T-helper 9 cell (primary cell): ENCODE measurements around the gene EXOC6.

ENCODE experiments used
- DNase-seq: peaks from one replicate; pipeline ENCODE4 v3.0.0-alpha.2; 2020

EXOC6 gene

DNA sequence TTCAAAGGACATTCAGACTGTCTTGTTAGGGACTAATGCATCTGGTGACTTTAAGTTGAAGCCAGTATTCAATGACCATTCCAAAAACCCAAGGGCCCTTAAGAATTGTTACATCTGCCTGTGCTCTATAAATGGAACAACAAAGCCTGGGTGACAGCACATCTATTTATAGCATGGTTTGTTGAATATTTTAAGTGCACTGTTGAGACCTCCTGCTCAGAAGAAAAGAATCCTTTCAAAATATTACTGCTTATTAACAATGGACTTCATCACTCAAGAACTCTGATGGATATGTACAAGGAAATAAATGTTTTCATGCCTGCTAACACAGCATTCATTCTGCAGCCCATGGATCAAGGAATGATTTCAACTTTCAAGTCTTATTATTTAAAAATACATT is 179.2 kb downstream of the EXOC6 start:
- no peak for DNase-seq

DNA sequence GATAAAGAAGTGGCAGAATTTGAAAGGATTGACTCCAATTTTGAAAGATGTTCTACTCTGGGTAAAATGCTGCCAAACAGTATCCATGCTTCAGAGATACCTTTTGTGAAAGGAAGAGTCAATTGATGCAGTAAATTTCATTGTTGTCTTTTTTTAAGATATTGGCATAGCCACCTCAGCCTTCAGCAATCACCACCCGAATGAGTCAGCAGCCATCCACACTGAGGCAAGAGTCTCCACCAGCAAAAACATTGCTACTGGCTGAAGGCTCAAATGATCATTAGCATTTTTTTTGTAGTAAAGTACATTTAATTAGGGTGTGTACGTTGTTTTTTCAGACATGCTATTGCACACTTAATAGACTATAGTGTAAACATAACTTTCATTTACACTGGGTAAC is 180.6 kb downstream of the EXOC6 start:
- no peak for DNase-seq

DNA sequence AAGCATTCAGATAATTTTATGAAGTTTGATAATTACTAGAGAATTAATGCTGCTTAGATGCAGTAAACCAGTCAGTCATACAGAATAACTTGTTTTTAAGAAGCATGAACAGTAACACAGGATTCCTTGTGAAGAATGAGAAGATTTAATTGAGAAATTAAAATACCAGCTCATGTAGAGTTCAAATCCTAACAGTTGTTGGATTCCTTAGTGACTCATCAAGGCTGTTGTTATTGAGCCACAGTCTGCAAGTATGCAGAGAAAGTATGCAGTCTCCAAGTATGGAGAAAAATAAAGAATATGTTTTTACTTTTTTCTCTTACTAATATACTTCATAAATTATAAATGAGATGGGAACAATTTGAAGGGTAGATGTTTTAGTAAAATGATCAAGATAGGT is 182.1 kb downstream of the EXOC6 start:
- no peak for DNase-seq

DNA sequence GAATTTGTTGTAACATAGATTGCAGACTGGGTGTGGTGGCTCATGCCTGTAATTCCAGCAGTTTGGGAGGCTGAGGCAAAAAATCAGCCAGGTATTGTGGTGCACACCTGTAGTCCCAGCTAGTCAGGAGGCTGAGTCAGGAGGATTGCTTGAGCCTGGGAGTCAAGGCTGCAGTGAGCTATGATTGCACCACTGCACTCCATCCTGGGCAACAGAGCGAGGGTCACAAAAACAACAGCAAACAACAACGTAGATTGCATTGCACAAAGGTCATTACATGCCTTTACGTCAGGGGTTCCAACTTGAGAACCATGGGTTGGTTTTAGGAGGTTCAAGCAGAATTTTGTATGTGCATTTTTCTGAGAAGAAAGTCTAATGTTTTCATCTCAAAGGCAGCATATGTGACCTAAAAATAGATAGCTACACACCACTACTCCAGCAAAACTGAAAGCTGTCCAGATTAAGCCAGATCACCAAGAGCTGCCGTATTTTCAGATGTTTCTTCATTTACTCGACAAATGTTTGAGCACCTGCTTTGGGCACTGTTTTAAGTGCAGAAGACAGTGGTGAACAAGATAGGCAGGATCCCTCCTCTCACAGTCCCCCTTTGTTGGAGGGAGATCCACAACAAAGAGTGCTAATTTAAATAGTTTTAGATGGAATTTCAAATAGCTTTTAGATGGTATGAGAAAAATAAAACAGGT is 183.9 kb downstream of the EXOC6 start:
- DNase-seq, result no peak

DNA sequence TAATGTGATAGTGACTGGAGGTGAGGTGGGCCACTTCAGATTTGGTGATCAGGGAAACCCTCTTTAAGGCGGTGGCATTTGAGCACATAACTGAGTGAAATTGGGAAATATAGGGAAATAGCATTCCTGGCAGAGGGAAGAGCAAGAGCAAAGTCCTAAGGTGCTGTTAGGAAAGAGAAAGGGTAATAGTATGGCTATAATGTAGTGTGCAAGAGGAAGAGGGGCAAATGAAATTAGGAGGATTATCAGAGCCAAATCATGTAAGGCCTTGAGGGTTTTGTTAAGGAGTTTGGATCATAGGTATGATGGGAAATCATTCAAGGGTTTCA is 184.5 kb downstream of the EXOC6 start:
- no peak for DNase-seq

DNA sequence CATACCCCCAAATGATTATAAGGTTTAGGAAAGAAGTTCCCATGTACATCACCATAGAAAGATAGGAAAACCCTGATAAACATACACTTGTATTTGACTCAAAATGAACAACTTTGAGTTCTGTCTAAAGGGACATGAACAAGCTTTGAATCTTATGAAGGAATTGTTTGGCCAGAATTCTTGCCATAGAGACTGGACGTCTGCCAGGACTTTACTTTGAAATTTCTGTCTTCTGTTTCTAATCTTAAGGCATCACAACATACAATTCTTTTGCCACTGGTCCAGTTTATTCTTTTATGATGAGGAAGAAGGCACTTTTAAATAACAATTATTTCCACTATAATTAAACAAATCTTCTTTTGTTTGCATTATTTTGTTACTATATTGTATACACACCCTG is 186.1 kb downstream of the EXOC6 start:
- no peak for DNase-seq

DNA sequence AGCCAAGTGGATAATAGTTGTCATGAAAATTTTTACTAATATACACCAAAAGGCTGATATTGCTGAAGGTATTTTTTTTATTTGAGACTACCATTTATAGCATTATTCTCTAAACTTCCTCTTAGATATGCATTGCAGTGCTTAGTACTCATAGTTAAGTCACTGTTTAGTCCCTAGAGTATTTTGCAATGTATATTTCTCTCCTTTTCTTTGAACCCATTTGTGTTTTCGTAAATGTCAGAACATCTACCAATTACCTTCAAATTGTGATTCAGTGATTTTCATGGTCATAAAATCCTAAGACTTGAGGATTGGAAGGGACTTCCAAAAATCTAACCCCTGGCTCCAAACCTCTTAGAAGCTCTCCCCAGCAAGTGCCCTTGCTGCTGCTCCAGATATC is 190.8 kb downstream of the EXOC6 start:
- DNase-seq, result no peak

DNA sequence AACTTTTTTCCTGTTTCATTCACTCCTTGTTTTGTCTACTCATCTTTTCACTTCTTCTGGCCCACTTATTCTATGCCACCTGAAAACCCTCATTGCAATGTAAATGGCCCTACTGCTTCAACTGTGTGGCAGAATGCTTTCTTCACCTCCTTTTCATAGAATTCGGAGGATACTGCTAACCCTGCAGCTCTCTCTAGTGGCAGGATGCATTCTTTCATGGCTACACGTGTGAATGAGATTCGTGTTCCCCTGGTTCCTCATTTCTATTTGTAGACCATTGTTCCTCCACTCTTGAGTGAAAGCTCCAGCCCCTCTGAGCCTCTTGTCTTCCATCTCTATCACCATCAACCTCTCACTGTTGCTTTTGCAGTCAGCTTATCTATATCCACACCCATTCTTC is 191.4 kb downstream of the EXOC6 start:
- DNase-seq, result no peak

DNA sequence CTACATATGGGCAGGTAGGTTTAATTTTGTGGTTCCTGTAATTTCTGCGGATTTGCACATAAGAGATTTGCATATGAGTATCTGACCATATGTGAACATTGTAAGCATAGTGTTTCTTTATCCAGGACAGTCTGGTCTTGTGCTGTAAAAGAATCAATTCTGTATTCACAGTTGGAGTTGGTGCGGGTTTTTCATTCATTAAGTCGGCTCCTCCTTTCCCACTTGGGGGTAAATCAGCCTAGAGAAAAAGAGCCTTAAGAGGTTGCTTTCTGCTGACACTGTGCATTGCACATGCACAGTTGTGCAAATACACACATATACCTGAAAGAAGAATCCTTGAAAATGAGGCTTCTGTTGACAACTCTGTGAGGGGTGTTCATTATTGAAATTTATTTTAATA is 206.2 kb downstream of the EXOC6 start:
- no peak for DNase-seq

DNA sequence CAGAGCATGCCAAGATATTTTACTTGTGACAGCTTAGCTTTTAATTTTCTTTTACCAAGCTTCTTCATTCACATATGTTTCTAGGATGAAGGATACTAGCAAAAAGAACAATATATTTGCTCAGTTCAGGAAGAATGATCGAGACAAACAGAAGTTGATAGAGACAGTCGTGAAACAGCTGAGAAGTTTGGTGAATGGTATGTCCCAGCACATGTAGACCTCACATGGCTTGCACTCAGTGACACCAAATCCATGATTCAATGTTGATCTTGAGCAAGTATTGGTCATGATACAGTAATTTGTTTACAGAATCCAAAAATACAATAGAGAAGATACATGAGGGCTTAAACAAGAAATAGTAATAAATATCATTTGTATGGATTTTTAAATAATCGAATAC is 209.8 kb downstream of the EXOC6 start:
- DNase-seq, result no peak

DNA sequence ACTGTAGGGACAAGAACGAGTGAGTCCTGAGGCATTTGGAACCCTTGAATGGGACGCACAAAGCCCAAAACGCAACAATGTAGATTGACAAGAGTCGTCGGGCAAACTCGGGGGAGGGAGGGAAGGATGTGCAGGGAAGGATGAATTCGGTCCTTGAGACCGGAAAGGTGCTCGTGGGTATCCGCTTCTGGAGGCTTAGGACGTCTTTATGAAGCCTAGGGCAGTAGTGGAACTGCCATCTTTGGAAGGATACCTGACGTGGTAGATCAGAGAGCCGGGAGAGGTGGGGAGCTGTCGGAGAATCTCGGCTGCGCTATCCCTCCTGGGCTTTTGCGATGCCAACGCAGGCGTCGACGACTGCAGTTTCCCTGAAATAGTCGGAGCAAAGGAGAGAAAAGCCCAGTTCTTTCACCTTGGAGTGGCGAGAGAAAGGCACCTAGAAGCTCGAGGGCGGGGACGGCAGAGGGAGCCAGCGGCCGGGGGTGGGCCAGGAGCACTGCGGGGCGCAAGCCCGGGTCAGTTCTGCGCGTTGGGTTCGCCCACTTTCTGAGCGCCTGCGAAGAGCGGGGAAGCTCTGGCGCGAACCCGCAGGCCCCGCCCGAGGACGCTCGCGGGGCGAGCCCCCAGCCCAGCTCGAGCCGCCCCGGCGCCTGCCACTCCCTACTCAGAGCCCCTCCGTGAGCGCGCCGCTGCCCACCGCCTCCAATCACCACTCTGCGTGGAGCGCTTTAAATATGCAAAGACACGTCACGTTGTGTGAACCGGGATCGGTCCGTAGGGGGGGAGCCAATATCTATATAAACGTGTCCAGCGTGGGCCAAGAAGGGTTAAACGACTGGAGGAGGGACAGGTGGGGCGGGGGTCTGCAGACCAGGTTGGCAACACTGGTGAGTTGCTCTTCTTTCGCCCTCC is 211.9 kb downstream of the EXOC6 start, which contains the start of gene CYP26C1:
Gene CYP26C1 (plus strand): TSS at position 824 of the 912 bp plus-strand sequence. CDS start 466 bp downstream, outside the sequence.
- DNase-seq, result no peak

DNA sequence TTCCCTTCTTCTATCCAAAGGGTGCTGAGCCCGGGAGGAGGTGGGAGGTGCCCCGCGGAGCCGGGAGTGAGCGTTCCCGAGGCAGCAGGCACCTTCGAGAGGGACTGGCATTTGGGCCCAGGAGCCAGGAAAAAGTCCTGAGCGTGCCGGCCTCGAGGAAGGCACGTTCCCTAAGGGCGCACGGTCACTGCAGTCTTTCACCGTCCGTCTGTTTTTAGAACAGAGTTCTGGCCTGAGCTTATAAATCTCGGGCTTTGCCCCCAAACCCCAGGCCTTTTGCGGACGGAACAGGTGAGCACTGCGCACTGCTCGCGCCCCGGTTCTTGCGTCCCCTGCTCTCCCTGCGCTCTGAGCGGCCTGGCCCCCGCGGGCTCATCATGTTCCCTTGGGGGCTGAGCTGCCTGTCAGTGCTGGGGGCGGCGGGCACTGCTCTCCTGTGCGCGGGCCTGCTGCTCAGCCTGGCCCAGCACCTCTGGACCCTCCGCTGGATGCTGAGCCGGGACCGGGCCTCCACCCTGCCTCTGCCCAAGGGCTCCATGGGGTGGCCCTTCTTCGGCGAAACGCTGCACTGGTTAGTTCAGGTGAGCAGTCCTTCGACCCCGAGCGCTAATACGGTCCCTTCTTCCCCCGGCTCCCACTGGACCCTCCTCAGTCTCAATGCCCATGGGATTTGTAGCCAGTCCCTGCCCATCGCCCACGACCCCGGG is 212.7 kb downstream of the EXOC6 start:
- no peak for DNase-seq

DNA sequence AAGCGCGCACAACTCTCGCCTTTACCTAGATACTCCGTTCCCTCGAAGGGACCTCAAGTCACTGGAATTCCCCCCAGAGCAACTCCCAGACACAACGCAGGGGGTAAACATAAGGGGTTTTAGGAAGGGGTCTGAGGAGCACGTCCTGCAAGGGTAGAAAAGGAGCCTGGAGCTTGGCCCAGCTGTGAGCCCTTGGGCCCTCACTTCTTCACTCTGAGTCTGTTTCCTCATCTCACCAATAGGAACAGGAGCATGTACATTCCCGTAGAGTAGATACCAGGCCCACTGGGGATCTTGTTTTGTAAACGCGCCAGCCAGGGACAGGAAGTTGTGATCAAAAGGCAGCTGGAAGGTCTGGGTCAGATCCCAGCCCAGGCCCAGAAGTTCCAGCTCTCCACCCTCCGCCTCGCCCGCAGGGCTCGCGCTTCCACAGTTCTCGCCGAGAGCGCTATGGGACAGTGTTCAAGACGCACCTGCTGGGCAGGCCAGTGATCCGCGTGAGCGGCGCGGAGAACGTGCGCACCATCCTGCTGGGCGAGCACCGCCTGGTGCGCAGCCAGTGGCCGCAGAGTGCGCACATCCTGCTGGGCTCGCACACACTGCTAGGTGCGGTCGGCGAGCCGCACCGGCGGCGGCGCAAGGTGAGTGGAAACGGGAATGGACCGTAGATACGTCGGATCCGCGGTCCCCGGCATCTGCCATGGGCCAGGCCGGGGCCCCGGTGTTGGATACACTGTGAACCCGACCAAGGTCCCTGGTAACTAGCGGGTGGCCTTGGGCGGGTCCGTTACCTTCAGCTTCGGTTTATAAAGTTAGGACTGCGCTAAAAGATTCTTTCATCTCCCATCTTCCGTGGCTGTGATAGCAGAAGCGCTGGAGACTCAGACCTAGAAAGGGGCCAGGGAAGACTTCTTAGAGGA is 213.5 kb downstream of the EXOC6 start:
- no peak for DNase-seq

DNA sequence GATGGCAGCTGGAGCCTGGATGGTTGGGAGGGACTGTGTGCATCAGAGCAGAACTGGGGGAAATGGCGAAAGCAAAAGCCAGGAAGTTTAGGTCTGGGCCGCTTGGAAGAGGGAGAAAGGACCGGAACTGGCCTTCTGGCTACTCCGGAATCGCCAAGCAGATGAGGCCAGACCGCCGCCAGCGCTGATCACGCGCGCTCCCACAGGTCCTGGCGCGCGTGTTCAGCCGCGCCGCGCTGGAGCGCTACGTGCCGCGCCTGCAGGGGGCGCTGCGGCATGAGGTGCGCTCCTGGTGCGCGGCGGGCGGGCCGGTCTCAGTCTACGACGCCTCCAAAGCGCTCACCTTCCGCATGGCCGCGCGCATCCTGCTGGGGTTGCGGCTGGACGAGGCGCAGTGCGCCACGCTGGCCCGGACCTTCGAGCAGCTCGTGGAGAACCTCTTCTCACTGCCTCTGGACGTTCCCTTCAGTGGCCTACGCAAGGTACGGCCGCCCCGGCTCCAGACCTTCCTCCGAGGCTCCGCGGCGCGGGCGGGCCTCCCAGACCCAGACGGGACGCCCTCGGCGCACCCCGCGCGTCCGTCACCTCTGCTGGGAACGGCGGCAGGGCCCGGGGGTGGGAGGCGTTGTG is 214.3 kb downstream of the EXOC6 start:
- peak; percentile 28 for DNase-seq

DNA sequence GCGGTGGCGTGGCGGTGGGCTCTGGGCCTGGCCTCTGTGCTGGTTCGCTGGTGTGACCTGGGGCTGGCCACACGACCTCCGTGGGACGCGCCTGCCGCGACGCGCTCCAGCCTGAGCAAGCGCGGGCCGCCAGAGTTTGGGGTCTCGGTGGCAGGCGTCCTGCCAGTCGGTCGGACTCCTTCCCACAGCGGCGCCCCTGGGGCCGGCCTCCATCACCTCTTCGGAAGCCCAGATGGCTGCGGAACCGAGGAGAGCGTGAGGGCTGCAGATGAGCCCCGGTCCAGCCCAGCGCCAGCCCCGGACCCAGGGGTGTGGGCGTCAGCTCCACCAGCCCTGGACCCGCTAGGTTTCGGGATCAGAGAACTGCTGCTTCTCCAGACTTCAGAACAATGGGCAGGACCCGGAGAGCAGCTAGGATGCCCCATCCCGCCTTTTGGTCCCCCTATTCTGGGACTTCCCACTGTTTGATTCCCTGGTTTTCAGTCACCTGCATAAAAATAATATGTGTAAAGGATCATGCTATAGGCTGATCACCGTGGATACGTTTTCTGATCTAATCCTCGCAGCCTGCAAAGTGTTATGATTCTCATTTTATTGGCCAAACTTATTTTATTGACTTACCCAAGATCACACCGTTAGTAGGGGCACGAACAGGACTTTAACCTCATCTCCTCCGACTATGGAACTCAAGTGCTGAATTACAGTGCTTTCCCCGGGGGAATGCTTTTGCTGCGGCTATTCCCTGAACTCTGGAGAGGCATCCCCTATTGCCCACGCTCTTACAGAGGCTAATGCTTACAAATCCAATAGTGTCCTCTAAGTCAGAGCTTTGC is 215.0 kb downstream of the EXOC6 start:
- DNase-seq, result no peak

DNA sequence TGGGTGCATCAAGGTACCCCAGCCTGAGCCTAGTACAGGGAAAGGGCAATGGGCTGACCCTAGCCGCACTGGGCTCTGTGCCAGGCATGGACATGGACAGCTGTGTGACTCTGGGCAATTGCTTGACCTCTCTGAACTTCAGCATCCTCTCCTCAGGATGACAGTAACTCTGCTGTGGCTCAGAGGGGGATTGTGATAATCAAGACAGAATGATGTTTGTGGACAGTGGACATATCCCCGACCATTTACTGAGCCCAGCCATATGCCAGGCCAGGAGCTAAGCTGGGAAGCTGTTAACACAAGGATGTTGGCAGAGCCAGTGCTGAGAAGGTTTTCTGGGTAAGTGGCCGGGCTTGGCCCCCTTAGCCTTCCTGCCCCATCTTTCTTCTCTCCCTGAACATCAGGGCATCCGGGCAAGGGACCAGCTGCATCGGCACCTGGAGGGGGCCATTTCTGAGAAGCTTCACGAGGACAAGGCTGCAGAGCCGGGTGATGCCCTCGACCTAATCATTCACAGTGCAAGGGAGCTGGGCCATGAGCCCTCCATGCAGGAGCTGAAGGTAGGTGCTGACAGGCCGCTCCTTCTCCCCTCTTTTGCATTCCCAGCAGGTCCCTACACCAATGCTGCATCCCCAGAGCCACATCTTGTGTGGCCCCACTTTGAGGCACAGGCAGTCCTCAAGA is 215.8 kb downstream of the EXOC6 start:
- no peak for DNase-seq

DNA sequence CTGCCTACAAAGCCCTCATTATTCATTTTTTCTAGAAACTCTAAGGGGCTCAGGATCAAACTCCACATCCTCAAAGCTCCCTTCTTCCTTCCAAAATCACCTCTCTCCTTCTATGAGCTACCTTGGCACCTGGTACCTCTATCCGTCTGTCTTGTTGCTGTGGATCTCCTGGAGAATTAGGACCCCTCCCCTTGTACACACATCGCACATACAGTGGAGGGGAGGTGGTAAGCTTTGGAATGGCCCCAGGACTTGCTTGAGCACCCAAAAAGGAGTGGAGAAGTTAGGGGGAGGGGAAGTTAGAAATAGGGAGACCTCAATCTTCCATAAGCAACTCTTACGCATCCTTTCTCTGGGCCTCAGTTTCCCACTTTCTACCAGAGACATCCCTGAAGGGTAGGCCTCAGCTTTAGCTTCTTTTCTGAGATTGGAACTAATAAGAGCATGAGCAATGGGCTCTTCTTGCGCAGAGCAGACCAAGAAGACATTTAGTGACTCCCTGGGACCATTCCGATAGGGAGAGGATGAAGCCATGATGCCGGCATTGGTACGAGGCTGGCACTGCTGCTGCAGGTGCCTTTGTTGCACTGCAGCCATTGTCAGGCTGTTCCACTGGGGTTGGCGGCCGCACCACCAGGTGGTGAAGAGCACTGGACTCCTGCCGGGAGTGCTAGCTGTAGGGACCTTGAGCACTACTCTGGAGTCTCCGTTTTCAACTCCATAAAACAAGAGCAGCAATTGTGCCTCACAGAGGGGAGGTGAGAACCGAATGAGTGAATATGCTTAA is 216.7 kb downstream of the EXOC6 start:
- DNase-seq, result no peak

DNA sequence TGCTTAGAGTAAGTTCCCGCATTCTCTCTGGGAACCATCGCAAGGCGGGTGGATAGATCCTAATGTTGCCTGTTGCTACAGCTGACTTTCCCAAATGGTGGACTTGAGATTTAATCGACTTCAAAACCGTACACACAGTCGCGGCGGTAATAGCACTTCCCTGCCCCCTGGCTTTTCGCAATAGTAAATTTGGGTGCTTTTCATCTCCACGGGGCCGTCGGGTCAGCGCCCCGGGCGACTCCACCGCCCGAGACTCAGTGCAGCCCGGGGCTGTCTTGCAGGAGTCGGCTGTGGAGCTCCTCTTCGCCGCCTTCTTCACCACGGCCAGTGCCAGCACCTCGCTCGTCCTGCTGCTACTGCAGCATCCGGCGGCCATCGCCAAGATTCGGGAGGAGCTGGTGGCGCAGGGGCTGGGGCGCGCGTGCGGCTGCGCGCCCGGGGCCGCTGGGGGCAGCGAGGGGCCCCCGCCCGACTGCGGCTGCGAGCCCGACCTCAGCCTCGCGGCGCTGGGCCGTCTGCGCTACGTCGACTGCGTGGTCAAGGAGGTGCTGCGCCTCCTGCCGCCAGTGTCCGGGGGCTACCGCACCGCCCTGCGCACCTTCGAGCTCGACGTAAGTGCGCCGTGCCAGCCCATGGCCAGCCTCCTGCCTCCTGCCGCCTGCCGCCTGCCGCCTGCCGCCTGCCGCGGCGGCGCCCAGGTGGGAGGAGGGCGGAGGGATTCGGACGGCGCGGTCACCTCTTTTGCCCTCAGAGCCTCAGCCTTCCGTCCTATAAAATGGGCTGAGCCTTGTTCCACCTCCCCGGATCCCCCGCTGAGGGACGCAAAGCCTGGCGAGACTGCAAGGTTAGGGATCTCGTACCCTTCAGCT is 217.6 kb downstream of the EXOC6 start:
- DNase-seq, result no peak

DNA sequence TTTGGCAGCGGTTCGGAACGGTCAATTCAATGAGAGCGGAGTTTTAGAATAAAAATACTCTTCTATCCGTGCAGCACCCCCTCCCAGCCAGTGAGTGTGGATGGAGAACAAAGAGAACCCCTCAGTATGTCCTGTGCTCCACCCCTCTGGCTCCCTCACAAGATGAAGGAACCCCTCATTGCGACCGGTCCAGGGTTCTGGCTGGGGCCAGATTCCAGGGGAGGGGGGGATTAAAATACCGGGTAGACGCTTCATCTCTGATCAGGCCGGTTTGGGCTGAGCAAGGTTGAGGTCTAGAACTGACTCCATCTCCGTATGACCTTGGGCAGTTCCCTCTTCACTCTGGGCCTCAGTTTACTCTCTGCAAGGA is 218.2 kb downstream of the EXOC6 start:
- no peak for DNase-seq
